ENCODE measurements around the gene SSX2IP.

The SSX2IP gene

DNA sequence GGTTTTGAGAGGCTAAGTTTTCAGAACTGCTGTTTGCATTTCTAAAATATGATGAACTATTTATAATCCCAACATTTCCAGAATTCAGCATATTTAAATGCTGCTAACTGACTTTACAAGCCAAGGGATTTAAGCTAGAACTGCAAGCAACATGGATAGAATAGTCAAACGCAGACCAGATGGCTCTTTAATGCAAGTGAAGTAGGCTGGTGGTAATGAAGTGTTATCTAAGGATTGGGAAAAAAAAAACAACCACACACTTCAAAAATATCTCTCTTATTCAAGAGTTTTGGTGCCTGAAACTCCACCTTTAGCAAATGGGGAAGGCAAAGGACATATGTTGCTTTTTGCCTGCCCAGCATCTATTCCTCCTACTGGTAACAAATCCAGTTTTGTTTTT, 20.9 kb upstream of the SSX2IP start:
- DNase-seq (ENCODE audit: extremely low read depth in 1 of 2, low read depth in 1 of 2), result no peak

DNA sequence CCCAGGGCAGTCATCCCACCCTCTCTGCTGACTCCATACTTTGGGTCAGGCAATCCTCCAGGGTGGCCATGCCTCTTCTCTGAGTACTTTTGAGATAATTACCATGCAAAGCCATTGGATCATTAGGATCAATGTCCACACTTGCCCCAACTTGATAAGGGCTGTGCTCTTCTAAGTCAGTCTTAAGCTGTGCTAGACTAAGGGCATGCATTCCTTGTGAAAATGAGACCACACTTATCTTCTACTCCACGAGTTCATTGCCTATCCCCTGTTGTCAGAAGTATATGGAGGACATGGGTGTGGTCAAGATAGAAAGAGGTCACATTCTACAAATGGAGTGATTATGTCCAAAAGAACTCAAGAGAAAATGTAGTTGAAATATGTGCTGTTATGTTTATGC, 18.9 kb upstream of the SSX2IP start:
- no peak for DNase-seq (ENCODE audit: extremely low read depth in 1 of 2, low read depth in 1 of 2)

DNA sequence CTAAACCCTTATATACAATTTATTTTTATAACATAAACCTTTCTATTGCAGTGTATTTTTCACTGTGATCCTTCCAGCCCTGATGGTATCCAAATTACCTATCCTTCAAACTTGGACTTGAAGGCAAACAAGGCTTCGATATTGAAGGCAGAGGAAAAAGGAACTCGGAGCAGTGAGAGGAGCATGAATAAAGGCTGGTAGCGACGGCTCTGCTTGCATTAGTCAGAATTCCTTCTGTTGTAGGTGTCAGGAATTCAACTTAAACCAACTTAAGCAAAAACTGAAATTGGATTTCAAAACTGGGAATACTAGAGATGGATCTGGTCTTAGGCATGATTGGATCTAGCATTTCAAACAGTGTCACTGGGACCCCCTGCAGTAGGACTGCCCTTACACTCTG, 17.8 kb upstream of the SSX2IP start:
- DNase-seq (ENCODE audit: extremely low read depth in 1 of 2, low read depth in 1 of 2), result no peak

DNA sequence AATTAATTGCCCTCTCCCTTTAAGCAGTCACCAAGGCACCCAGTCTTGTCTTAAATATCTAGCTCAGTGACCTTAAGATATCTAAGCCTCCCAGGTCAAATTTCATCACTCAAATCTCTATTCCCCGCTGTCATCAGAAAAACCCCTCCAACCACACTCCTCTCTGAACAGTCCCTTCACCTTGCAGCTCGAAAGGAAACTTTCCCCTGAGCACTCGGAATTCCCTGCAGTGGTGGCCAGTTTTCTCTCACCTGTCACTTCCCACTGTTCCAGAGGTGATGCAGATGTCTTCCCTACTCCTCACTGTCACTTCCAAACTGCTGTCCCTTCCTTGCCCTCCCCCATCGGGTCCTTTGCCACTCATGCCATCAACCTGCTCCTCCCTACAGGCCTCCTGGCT, 15.3 kb upstream of the SSX2IP start:
- DNase-seq (ENCODE audit: extremely low read depth in 1 of 2, low read depth in 1 of 2), result no peak

DNA sequence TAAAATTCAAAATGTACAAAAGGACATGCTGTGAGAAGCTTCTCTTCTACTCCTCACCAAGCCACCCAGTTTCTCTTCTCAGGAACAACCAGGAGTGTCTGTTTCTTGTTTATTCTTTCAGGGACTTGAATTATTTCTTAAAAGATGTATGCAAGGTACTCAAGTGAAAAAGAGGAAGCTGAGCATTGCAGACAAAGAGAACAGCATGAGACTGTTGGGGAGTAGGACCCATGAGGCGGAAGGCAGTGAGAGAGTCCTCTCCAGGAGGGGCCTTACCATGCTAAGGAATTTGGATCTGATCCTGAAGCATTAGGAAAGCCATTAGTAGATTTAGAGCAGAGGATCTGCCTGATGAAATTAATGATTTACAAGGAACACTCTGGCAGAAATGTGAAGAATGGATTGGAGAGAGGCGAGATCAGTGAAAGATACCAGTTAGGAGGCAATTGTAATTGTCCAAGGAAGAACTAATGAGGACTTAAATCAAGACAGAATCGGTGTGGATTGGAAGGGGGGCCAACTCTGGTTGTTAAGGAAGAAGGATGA, 14.7 kb upstream of the SSX2IP start:
- no peak for DNase-seq (ENCODE audit: extremely low read depth in 1 of 2, low read depth in 1 of 2)

DNA sequence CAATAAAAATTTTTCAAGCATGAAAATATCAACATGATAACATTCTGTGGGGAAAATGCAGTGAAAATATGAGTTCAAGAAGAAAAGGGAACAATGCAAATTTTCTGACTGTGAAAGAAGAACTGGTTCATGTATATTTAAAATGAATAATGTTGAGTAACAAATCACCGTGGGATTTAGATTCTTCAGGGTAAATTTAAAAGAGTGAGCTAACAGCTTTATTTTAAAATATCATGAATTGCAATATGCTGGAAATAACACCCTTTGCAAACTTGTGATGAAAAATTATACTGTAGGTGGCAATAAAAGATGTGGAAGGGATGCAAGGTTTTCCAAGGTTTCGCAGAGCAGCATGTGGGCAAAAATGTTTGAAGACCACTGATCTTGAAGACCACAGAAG, 13.2 kb upstream of the SSX2IP start:
- DNase-seq (ENCODE audit: extremely low read depth in 1 of 2, low read depth in 1 of 2), result no peak

DNA sequence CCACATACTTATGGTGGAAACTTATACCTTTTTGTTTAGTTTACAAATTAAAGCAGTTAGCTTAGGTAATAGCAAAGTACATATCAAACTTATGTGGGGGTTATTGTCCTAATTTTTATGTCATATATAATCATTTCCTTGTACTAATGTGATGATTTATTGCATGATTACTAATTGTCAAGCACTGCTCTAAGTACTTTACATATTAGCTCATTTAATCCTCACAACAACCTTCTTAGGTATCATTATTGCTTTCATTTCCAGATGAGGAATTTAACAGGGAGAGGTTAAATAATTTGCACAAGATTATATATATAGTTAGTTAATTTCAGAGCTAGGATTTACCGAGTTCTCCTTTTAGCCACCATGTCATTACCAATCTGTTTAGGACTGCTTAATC, 11.9 kb upstream of the SSX2IP start:
- no peak for DNase-seq (ENCODE audit: extremely low read depth in 1 of 2, low read depth in 1 of 2)

DNA sequence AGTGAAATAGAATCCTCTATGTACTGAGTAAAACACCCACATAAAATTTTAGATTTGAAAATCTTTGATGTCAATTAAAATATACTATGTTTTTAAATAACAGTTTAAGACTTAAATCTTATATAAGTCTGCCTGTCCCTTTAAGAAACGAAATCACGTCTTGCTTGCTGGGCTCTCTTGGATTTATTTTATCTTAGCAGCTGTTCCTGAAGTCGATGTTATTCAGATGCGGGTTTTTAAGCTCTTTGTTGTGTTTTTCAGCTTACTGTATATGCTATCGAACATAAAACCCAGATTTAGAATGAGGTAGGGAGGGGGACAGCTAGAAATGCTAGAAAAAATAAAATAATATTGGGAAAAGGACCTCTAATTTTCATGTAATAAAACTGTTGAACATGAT, 11.1 kb upstream of the SSX2IP start:
- DNase-seq (ENCODE audit: extremely low read depth in 1 of 2, low read depth in 1 of 2), result no peak

DNA sequence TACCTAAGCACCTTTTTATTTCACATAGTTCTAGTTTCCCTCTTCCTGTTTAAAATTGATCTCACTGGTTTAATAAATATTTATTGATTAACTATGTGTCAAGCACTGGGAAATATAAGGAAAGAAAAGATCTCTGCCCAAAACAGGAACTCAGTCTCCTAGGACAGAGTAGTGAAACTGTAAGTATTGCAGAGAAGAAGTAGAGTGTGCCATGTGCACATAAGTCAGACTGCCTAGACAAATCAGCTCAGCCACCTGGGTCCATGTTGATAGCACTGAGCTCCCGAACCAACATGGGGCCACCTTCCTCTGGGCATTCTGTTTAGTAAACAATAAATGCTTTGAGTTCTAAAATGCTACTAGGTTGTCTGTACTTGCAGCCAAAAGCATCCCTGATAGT, 9.8 kb upstream of the SSX2IP start:
- DNase-seq (ENCODE audit: extremely low read depth in 1 of 2, low read depth in 1 of 2), result no peak

DNA sequence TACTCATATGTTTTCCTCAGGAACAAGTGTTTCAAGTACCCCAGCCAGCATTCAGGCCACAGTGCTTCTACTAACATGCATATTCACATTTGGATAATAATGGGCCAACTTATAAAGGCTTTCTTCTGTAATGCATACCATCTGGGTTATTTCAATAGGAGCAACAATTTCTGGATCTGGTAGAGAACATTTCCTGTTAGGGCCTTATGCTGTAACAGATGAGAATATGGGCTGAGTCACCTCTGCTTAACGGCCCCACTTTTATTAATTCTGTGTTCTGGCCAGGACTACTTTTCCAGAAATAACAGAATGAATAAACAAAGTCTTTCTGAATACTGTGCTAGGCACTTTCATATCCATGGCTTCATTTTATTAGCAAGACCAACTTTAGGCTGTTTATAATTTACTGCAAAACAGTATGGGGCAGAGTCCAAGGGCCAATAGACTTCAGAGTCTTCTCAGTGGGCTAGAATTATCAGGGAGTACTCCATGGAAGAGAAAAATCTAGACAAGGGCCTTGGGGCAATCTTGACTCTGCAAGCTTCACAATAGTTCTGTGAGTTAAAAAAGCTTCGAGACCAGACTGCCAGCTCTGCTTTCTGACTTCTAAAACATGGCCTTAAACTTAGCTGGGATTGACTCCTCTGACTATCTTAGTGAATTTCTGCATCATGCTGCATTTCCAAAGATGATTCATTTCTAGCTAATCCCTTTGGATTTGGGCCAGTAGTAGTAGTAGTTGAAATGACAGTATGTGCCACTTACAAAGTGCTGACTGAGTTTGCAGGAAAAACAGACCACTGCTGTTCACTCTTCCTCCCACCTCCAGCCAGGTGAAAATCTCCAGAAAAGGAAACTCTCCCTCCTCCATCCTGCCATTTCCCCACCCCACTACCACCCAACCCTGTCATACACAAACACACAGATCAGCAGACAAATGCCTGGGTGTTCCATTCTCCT, 8.2 kb upstream of the SSX2IP start:
- no peak for DNase-seq (ENCODE audit: extremely low read depth in 1 of 2, low read depth in 1 of 2)

DNA sequence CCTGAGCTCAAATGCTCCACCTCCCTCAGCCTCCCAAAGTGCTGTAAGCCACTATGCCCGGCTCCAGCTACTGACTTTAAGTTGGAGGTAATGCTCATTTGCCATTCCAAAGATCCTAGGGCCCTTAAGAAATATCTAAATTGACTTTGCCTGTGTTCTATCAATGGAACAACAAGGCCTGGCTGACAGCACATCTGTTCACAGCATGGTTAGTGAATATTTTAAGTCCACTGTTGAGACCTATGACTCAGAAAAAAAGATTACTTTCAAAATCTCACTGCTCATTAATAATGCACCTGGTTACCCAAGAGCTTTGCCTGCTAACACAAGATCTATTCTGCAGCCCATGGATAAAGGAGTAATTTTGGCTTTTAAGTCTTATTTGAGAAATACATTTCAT, 3.5 kb upstream of the SSX2IP start:
- DNase-seq (ENCODE audit: extremely low read depth in 1 of 2, low read depth in 1 of 2), result no peak

DNA sequence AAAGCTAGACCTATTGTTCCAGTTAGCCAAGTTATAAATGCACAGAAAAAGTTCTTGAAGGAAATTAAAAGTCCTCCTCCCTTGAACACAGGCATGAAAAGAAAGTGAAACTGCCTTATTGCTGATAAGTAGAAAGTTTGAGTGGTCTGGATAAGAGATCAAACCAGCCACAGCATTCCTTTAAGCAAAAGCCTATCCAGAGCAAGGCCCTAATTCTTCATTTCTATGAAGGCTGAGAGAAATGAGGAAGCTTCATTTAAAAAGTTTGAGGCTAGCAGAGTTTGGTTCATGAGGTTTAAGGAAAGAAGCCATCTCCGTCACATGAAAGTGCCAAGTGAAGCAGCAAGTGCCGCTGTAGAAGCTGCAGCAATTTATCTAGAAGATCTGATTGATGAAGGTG, 2.7 kb upstream of the SSX2IP start:
- no peak for DNase-seq (ENCODE audit: extremely low read depth in 1 of 2, low read depth in 1 of 2)

DNA sequence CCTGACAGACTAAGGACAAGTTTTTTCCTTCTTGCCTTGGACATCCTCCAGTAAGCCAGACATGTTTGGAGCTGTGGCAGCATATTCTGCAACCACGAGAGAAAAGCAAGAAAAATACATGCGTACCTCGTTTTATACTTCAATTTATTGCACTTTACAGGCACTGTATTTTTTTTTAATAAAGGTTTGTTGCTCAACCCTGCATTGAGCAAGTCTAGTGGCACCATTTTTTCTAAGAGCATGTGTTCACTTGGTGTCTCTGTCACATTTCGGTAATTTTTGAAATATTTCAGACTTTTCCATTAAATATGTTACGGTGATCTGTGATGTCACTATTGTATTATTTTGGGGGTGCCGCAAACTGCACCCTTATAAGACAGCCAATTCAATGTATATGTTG, 2.1 kb upstream of the SSX2IP start:
- no peak for DNase-seq (ENCODE audit: extremely low read depth in 1 of 2, low read depth in 1 of 2)

DNA sequence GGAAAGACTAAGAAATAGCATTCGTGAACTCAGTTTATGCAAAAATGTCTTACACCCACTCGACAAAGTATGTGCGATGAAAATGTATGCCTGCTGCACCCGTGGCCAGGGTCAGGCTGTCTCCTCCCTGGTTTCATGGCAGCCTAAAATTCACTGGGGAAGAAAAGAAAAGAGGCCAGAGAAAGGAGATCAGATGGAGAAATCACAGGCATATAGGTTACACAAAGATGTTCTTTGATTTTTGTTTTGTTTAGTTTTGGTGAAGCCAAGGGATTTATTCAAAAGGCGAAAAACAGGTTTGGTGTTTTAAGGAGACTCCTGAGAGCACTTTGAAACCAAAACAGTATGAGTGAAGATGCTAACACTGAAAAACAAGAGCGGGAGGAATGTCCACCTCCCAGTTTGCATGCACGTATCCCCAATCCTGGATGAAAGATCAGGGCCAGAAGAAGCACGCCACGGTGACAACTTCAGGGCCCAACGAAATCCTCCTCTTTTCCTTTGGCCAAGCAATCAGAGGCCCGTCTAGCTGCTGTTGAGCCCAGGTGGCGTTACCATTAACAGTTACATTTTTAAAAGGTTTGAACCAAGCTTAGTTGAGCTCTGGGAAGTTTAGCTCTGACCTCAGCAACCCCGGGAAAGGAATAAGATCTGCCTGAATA, 992 bp upstream of the SSX2IP start:
- DNase-seq (ENCODE audit: extremely low read depth in 1 of 2, low read depth in 1 of 2), result no peak

DNA sequence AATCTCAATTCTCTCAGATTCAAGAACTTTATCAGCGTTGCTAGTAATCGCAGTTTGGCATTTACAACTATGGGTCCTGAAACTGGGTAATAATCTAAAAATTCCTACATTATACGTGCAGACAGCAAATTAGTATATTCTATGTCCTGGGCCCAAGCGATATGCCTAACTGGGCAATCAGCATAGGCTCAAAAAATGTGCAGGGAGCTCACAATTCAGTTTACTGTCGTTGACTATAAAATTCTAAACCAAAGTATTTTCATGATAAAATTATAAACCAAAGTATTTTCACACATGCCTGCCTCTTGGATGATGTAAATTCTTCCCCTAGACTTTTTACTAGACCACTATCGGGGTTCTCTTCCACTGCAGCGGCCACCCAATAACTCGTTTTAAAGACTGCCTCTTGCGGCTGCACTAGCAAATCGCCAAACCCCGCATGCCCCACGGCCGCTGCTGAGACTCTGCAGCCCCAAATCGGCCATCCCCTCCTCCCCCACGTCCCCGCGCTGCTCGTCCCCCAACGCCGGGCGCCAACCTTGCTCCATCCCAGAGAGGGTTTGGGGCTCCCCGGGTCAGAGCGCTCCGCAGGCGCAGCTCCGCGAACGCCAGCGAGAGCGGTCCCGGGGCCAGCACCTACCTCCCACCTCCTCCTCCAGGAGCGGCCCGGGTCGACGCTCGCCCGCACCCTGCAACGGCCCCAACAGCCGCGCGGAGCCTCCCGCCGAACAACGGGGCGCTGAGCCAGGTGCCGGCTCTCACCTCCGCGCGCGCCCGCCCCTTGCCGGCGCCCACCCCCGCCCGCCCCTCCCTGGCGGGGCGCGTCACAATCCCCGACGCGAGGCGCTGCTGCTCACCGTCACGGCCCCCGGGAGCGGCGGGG, 506 bp downstream of the SSX2IP start:
- peak in 1 of 2 donors; percentile 15 for DNase-seq (ENCODE audit: extremely low read depth in 1 of 2, low read depth in 1 of 2)

DNA sequence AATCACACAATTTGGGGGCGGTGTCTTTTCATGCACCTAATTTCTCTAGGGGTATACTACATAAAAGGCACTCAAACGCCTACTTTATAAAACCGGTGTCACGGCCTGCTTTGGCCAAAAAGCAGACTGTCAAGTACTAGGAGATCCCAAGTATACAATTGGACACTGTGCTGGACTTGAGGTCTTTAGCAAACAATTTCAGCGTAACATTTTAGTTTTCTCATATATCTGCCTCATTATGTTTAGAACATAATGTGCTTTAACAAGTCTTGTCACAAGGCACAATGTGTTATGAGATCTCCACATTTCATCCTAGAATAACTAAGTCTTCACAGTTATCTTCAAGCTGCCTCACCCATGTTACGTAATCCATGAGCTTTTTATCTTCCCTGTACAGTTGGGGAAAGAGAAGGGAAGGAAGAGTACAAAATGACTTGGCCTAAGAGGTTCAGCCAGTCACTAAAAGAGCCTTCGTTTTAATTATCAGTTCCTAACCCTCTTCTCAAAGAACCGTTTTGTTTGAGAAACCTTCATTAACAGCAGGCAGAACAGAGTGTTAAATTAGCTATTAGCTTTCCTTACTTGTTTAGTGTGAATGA, 1.7 kb downstream of the SSX2IP start:
- no peak for DNase-seq (ENCODE audit: extremely low read depth in 1 of 2, low read depth in 1 of 2)

DNA sequence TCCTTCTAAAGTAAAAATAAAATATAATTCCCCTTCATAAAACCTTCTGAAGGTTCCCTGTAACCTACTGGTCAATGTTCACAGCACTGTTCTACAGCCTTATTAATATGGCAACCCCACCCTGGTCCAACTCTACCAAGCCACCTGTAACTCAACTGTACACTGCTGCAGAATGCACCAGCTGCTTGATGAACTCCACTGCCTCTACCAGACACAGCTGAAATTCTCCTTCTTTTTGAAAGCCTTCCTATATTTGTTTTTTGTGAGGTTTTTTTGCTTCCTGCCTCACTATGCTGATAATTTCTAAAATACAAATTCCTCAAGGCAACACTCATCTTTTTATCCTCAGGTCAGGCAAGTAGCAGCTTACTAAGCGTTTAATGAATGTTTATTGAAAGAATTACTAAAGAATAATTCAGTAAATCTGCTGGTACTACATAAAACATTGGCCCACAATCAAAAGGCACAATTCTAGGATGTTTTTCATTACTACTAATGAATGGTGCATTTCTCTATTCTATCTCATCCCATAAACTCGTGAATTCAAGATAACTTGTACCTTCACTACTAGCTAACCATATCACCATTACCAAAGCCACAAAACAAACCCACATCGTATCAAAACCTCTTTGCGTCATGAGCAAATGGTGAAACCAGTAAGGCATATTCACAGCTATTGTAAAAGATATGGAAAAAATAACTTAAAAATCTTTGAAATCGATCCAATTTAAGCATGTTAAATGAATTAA, 2.4 kb downstream of the SSX2IP start:
- no peak for DNase-seq (ENCODE audit: extremely low read depth in 1 of 2, low read depth in 1 of 2)

DNA sequence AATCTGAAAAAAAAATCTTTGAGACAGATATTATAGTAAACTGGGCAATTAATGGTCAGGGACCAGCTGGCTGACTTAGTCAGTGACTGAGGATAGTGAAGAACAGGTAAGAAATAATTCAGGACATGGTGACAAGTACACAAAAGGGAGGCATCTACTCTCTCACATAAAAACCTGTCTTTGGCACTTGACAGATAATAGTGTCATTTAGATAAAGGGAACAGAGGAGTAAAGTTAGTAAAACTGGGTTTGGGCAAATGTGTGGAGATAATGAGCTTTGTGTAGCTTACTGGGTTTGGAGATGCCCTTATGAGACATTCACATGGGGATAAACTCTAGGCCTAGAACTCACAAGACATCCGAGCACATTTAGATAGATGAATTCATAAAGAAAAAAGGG, 4.0 kb downstream of the SSX2IP start:
- no peak for DNase-seq (ENCODE audit: extremely low read depth in 1 of 2, low read depth in 1 of 2)

DNA sequence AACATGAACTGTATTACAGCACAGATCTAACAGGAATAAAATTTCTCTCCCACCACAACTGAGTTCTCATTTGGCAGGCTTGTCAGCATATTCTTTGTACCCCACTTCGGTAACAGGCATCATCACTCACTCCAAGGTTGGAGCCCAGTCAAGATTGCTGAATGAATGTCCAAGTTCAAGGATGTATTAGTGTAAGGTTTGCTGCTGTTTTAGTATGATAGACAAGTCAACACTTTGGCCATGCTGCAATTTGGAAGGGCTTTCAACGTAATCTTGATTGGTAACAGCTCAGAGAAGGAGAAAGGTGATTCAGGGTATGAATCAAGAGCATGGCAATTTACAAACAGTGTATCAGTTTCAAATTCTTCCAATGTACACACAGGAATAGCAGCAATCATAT, 6.8 kb downstream of the SSX2IP start:
- DNase-seq (ENCODE audit: extremely low read depth in 1 of 2, low read depth in 1 of 2), result no peak

DNA sequence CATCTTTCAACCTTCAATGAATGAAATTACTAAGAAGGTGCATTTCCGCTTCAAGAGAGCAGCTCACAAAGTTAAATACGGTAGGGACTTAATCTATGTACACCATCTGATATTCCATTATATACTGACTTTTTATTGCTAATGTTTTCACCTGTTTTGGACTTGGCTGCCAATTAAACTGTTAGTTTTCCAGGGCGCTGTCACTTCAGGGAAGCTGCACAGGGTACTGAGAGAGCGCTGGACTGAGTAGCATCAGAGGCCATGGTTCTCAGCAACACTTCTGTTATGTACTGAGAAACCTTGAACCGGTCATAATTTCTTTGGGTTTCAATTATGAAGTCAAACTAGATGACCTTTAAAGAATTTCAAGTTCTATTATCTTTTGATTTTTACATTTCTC, 8.2 kb downstream of the SSX2IP start:
- DNase-seq (ENCODE audit: extremely low read depth in 1 of 2, low read depth in 1 of 2), result no peak
